Measurements from ENCODE around the gene GPRASP3.
"Not testable (repeated sequence)": the region's sequence is repeated elsewhere in the genome, so short reads cannot be mapped to it uniquely, and the experiment has no call there.

Gene GPRASP3

DNA sequence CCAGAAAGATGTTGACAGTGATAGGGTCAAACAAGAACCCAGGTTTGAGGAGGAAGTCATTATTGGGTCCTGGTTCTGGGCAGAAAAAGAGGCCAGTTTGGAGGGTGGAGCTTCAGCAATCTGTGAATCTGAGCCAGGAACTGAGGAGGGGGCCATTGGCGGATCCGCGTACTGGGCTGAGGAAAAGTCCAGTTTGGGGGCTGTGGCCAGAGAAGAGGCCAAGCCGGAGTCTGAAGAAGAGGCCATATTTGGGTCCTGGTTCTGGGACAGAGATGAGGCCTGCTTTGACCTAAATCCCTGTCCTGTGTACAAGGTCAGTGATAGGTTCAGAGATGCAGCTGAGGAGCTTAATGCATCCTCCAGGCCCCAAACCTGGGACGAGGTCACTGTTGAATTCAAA is 4.6 kb upstream of the GPRASP3 start:
- TF ChIP-seq CTCF (IDR thresholded peaks at IDR 0.05; ENCODE audit: borderline replicate concordance, control extremely low read depth, extremely low read depth, insufficient read depth, missing control alignments), result no peak
- DNase-seq (ENCODE audit: low spot score), result no peak
- in situ Hi-C loops (cut with MboI; ENCODE audit: low sequenced_read_pairs, unreplicated experiment), result no loop called here

DNA sequence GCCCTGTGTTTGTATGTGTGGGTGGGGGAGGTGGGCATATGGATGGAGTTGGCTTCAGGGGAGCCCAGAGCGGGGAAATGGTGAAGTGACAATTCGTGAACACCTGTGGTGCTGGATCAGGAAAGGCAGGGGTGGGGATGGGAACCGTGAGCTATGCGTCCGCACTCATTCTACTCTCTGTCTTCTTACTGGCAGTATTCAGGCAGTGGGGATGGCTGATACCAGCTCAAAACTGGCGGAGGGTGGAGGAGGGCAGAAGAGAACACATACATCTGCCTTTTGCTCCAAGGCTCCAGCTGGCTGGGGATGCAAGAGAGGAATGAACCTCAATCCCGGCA is 595 bp downstream of the GPRASP3 start:
- in situ Hi-C loops (cut with MboI; ENCODE audit: low sequenced_read_pairs, unreplicated experiment), result loop anchor here (10.0 kb wide), 1 partner anchor 56 kb away; no protein-coding TSS in a partner anchor
- not testable (repeated sequence) for DNase-seq (ENCODE audit: low spot score)

DNA sequence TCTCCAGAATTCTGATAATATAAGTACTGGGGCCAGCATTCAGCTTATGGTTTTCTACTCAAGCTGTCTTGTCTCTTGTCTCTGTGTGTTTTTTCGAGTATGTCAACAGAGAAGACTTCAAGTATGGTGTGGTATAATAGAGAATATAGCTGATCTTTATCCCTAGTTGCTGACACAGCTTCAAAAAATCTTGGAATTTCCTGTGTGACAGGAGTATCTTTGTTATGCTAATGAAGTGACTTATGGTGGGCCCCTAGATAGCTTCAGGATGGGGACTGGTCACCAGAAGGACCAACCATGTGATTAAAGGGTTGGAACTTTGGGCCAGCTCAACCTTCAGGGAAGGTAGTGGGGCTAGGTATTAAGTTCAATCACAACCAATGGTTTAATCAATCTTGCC is 2.9 kb downstream of the GPRASP3 start:
- in situ Hi-C loops (cut with MboI; ENCODE audit: low sequenced_read_pairs, unreplicated experiment), result loop anchor here (10.0 kb wide), 1 partner anchor 59 kb away; no protein-coding TSS in a partner anchor
- no peak for DNase-seq (ENCODE audit: low spot score)
- no peak for TF ChIP-seq CTCF (IDR thresholded peaks at IDR 0.05; ENCODE audit: borderline replicate concordance, control extremely low read depth, extremely low read depth, insufficient read depth, missing control alignments)

DNA sequence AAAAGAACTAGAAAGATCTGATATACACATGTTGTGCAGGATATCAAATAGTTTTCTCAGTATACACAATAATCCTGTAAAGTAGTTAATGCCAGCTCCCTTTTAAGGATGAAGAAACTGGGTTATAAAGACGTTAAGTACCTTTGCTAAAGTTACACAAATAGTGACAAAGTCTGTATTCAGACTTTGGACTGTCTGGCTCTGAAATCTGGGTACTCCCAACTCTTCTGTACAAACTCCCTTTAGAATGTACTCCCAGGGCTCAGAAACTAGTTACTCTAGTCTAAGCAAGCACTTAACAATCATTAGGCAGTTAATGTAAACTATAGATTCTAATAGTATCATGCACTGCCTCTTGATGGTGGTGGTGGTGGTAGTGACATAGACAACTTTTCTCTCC is 7.2 kb downstream of the GPRASP3 start:
- in situ Hi-C loops (cut with MboI; ENCODE audit: low sequenced_read_pairs, unreplicated experiment), result loop anchor here (10.0 kb wide), 1 partner anchor 63 kb away; no protein-coding TSS in a partner anchor
- DNase-seq (ENCODE audit: low spot score), result no peak
- TF ChIP-seq CTCF (IDR thresholded peaks at IDR 0.05; ENCODE audit: borderline replicate concordance, control extremely low read depth, extremely low read depth, insufficient read depth, missing control alignments), result no peak

GRCh38 chrX:102728646-102729045 is 8.1 kb downstream of the GPRASP3 start:
- in situ Hi-C loops (cut with MboI; ENCODE audit: low sequenced_read_pairs, unreplicated experiment), result loop anchor here (10.0 kb wide), 1 partner anchor 64 kb away; no protein-coding TSS in a partner anchor
- no peak for DNase-seq (ENCODE audit: low spot score)
- no peak for TF ChIP-seq CTCF (IDR thresholded peaks at IDR 0.05; ENCODE audit: borderline replicate concordance, control extremely low read depth, extremely low read depth, insufficient read depth, missing control alignments)

DNA sequence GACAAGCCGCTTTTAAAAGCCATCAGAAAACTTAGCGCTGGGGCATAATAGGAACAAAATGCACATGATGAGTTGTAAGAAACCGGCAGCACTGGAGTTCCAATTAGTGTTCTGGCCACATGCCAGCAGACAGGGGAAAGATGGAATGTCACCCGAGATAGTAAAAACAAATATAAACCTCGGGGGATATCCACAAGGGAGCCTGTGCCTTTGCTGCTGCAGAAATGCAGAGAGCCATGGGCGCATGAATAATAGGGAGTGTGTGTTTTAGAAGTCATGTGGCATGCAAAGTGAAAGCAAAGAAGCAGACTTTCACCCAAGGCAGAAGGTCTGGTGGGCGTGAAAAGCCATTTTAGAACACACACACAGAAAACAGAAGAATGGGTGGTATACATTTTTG is 19.1 kb downstream of the GPRASP3 start:
- DNase-seq (ENCODE audit: low spot score), result no peak
- no peak for TF ChIP-seq CTCF (IDR thresholded peaks at IDR 0.05; ENCODE audit: borderline replicate concordance, control extremely low read depth, extremely low read depth, insufficient read depth, missing control alignments)
- in situ Hi-C loops (cut with MboI; ENCODE audit: low sequenced_read_pairs, unreplicated experiment), result no loop called here

GRCh38 chrX:102744307-102744706 is 23.8 kb downstream of the GPRASP3 start:
- DNase-seq (ENCODE audit: low spot score), result no peak
- in situ Hi-C loops (cut with MboI; ENCODE audit: low sequenced_read_pairs, unreplicated experiment), result no loop called here
- TF ChIP-seq CTCF (IDR thresholded peaks at IDR 0.05; ENCODE audit: borderline replicate concordance, control extremely low read depth, extremely low read depth, insufficient read depth, missing control alignments), result no peak

Measured in GM13976 (cell line).